Measurements from ENCODE around the gene ZBTB18.
"Not testable (repeated sequence)": the region's sequence is repeated elsewhere in the genome, so short reads cannot be mapped to it uniquely, and the experiment has no call there.

Gene ZBTB18

DNA sequence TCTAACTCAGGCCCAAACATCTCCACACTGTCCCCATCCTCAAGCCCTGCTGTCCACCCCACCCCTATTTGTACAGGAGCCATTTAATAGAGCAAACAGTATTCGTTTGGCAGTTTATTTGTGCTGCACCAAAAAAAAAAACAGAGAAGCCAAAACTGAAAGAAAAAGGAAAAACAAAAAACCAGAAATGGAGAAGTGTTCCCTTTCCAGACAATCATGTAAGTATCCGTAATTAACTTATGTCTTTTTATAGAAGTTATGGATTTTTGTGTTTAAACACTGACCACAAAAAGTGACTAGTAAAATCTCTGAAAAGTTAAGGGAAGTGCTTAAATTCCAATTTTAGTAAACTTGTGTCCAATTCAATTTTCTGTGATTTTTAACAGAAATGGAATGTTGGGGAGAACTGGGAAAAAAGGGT lies 40.4 kb upstream of the ZBTB18 start:
- no peak for DNase-seq (ENCODE audit: extremely low spot score)
- ChIA-PET CTCF (interaction anchor here (0.5 kb wide), 1 partner anchor 154 kb away, joined by 3 read pairs; no protein-coding TSS in a partner anchor), POLR2A (no interaction called here)
- no peak for TF ChIP-seq FOXM1 (IDR thresholded peaks at IDR 0.05; ENCODE audit: borderline replicate concordance)
- no peak for TF ChIP-seq L3MBTL2 (conservative IDR thresholded peaks at IDR 0.05)
- TF ChIP-seq NFRKB (IDR thresholded peaks at IDR 0.05) = no peak
- no peak for TF ChIP-seq LEF1 (IDR thresholded peaks at IDR 0.05; ENCODE audit: borderline replicate concordance)
- no peak for TF ChIP-seq CTBP1 (IDR thresholded peaks at IDR 0.05; ENCODE audit: borderline replicate concordance)

DNA sequence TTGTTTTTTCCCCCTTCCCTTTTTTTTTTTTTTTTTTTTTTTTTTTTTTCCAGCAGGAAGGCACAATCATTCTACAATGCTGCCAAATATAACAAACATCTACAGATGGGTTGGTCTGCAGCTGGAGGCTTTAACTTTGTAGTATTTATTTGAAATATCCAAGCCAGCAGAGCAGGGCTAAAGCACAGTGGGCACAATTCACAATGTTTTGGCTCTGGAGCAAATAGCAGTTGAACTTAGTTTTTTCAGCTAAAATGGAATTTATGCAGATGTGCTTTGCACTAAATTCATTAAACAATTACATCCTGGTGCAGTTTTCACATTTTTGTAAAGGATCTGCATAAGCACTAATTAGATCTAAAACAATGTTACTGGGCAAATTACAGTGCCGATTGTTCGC lies 39.8 kb upstream of the ZBTB18 start:
- DNase-seq (ENCODE audit: extremely low spot score) = no peak
- POLR2A ChIA-PET = no interaction called here

DNA sequence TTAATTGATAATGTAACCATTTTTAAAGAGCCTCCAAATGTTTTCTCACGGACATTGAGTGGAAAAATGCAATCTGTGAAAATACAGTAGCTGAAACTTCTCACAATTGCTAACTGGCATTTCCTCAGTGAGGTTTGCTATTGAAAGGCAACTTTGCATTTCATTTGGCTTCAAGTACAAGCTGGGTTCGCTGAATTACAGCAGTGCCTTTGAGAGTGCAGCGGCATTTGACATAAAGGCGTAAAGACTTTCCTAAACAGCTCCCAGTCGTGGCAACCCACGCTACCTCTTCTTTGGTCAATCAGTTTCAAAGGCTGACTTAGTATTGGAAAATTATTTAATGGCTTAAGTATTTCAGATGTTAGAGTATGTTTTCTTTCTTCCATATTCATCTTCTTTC lies 39.3 kb upstream of the ZBTB18 start:
- ChIA-PET POLR2A (no interaction called here), CTCF (no interaction called here)
- TF ChIP-seq HDGF (IDR thresholded peaks at IDR 0.05; ENCODE audit: borderline replicate concordance) = no peak
- no peak for TF ChIP-seq ELF4 (IDR thresholded peaks at IDR 0.05)
- no peak for TF ChIP-seq FOXA1 (IDR thresholded peaks at IDR 0.05)
- no peak for TF ChIP-seq CTBP1 (IDR thresholded peaks at IDR 0.05; ENCODE audit: borderline replicate concordance)
- no peak for TF ChIP-seq ZNF384 (IDR thresholded peaks at IDR 0.05)
- TF ChIP-seq LEF1 (IDR thresholded peaks at IDR 0.05; ENCODE audit: borderline replicate concordance) = no peak
- DNase-seq (ENCODE audit: extremely low spot score) = no peak

More for the DNA sequence above, 39.8 kb upstream of the ZBTB18 start:
- CTCF ChIA-PET = interaction anchor here (0.5 kb wide), 1 partner anchor 153 kb away, joined by 3 read pairs; no protein-coding TSS in a partner anchor
- TF ChIP-seq HDGF (IDR thresholded peaks at IDR 0.05; ENCODE audit: borderline replicate concordance) (no peak), ELF4 (IDR thresholded peaks at IDR 0.05) (no peak), ARNT (IDR thresholded peaks at IDR 0.05) (no peak), CTBP1 (IDR thresholded peaks at IDR 0.05; ENCODE audit: borderline replicate concordance) (no peak), L3MBTL2 (conservative IDR thresholded peaks at IDR 0.05) (no peak), TARDBP (IDR thresholded peaks at IDR 0.05) (no peak), SUZ12 (IDR thresholded peaks at IDR 0.05) (no peak), FOXK2 (IDR thresholded peaks at IDR 0.05) (no peak), LEF1 (IDR thresholded peaks at IDR 0.05; ENCODE audit: borderline replicate concordance) (no peak), SP1 (IDR thresholded peaks at IDR 0.05) (no peak), BHLHE40 (IDR thresholded peaks at IDR 0.05; ENCODE audit: borderline replicate concordance) (no peak), FOXM1 (IDR thresholded peaks at IDR 0.05; ENCODE audit: borderline replicate concordance) (no peak)
- TF ChIP-seq, protein P1, sequence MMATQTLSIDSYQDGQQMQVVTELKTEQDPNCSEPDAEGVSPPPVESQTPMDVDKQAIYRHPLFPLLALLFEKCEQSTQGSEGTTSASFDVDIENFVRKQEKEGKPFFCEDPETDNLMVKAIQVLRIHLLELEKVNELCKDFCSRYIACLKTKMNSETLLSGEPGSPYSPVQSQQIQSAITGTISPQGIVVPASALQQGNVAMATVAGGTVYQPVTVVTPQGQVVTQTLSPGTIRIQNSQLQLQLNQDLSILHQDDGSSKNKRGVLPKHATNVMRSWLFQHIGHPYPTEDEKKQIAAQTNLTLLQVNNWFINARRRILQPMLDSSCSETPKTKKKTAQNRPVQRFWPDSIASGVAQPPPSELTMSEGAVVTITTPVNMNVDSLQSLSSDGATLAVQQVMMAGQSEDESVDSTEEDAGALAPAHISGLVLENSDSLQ (IDR thresholded peaks at IDR 0.05) = no peak

DNA sequence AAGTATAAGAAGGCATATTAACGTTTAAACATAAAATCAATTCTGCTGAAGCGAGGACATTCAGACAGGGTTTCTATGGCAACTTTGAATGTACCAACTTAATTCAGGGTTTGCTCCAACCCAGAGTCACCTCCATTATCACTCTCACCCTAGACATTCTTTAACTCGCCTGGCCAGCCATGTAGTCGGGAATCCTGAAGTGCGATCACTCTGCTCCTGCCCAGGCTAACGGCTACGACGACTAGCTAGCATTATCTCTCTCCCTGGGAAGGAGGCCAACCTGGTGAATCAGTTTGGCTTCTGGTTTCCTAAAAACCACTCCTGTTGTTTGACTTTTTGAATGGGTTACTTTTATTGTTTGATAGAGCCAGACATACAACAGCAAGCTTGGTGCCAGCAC lies 38.9 kb upstream of the ZBTB18 start:
- TF ChIP-seq TARDBP (IDR thresholded peaks at IDR 0.05) = no peak
- ChIA-PET POLR2A (no interaction called here), CTCF (no interaction called here)
- no peak for DNase-seq (ENCODE audit: extremely low spot score)

DNA sequence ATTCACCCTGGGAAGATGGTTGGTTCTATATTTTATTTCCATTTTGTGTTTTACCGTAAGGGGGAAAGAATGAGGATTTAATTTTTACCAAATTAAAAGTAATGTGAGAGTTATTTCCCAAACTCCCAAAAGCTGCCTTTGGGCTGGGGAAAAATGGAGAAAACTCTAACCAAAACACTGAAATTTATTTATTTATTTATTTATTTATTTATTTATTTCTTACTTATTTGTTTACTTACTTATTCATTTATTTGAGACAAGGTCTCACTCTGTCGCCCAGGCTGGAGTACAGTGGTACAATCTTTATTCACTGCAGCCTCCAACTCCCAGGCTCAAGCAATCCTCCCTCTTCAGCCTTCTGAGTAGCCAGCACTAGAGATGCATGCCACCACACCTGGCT lies 38.0 kb upstream of the ZBTB18 start:
- POLR2A ChIA-PET = no interaction called here
- no peak for DNase-seq (ENCODE audit: extremely low spot score)
- no peak for TF ChIP-seq ELF4 (IDR thresholded peaks at IDR 0.05)
- no peak for TF ChIP-seq ARNT (IDR thresholded peaks at IDR 0.05)
- no peak for TF ChIP-seq L3MBTL2 (conservative IDR thresholded peaks at IDR 0.05)
- TF ChIP-seq FOXA1 (IDR thresholded peaks at IDR 0.05) = no peak
- TF ChIP-seq BHLHE40 (IDR thresholded peaks at IDR 0.05; ENCODE audit: borderline replicate concordance) = no peak
- TF ChIP-seq CTBP1 (IDR thresholded peaks at IDR 0.05; ENCODE audit: borderline replicate concordance) = no peak
- TF ChIP-seq ZNF384 (IDR thresholded peaks at IDR 0.05) = no peak
- no peak for TF ChIP-seq HDGF (IDR thresholded peaks at IDR 0.05; ENCODE audit: borderline replicate concordance)
- TF ChIP-seq FOXM1 (IDR thresholded peaks at IDR 0.05; ENCODE audit: borderline replicate concordance) = no peak
- TF ChIP-seq NFRKB (IDR thresholded peaks at IDR 0.05) = no peak
- TF ChIP-seq, protein P1 (IDR thresholded peaks at IDR 0.05) = no peak
- TF ChIP-seq FOXK2 (IDR thresholded peaks at IDR 0.05) = no peak
- CTCF ChIA-PET = no interaction called here

DNA sequence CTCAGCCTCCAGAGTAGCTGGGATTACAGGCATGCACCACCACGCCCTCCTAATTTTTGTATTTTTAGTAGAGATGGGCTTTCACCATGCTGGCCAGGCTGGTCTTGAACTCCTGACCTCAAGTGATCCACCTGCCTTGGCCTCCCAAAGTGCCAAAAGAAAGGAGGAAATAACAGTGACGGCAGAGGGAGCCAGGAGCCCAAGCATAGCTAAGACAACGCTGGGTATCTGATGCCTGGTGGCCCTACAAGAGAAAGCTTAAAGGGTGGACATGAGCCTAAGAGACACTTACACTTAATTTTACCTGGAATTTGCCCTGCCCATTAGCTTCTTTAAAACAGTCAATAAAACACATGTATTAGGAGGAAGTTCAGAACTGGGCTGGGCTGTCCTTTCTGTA lies 36.2 kb upstream of the ZBTB18 start:
- CTCF ChIA-PET; POLR2A ChIA-PET; DNase-seq (ENCODE audit: extremely low spot score): not testable (repeated sequence)

DNA sequence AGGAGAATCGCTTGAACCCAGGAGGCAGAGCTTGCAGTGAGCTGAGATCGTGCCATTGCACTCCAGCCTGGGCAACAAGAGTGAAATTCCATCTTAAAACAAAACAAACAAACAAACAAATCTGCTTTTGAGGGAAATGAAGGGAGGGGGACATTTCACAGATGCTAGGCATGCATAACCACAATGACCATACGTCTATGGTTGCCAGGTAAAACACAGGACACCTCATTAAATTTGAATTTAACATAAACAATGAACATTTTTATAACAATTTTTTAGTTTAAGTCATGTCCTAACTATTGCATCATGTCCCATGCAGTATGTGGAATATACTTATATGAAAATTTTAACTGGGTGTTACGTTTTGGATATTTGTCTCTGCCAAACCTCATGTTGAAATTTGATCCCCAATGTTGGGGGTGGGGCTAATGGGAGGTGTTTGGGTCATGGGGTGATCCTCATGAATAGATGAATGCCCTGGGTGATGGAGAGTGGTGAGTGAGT lies 31.0 kb upstream of the ZBTB18 start:
- DNase-seq (ENCODE audit: extremely low spot score) = no peak
- ChIA-PET CTCF (no interaction called here), POLR2A (no interaction called here)
- TF ChIP-seq SUZ12 (IDR thresholded peaks at IDR 0.05) (no peak), CTBP1 (IDR thresholded peaks at IDR 0.05; ENCODE audit: borderline replicate concordance) (no peak), TARDBP (IDR thresholded peaks at IDR 0.05) (no peak), SP1 (IDR thresholded peaks at IDR 0.05) (no peak), NFRKB (IDR thresholded peaks at IDR 0.05) (no peak), L3MBTL2 (conservative IDR thresholded peaks at IDR 0.05) (no peak), ARNT (IDR thresholded peaks at IDR 0.05) (no peak), HDGF (IDR thresholded peaks at IDR 0.05; ENCODE audit: borderline replicate concordance) (no peak), FOXA1 (IDR thresholded peaks at IDR 0.05) (no peak), FOXK2 (IDR thresholded peaks at IDR 0.05) (no peak), BHLHE40 (IDR thresholded peaks at IDR 0.05; ENCODE audit: borderline replicate concordance) (no peak), FOXM1 (IDR thresholded peaks at IDR 0.05; ENCODE audit: borderline replicate concordance) (no peak), ELF4 (IDR thresholded peaks at IDR 0.05) (no peak), ZNF384 (IDR thresholded peaks at IDR 0.05) (no peak), LEF1 (IDR thresholded peaks at IDR 0.05; ENCODE audit: borderline replicate concordance) (no peak)
- TF ChIP-seq, protein P1 (IDR thresholded peaks at IDR 0.05) = no peak
